GM23338 (cell line): ENCODE data around the gene SLC25A39. TPM values are rescaled to one million over a fixed set of nuclear protein-coding genes. Genes with fewer than 3 reads are reported as not detected.

Experiments used
- ATAC-seq: fragments of 200-7000 bp; cut with Tn5 transposase; 3 replicates; pipeline ENCODE4 v1.9.1; 2020
- DNase-seq: peaks from one replicate; pipeline ENCODE4 v3.0.0-alpha.2; 2015; ENCODE audit warnings: low spot score
- H2AFZ ChIP-seq: fragments of 200-600 bp; sonication (generic); 2 replicates; pipeline ENCODE4 v1.8.0; 2016; ENCODE audit warnings: antibody characterized with exemption, mild to moderate bottlenecking, moderate library complexity
- H3F3A ChIP-seq: fragments of 200-600 bp; sonication (generic); replicated peaks from 2 replicates; pipeline ENCODE4 v1.8.0; 2017; ENCODE audit warnings: antibody characterized with exemption, mixed run types, low read depth
- H3K27ac ChIP-seq: fragments of 200-600 bp; sonication (generic); 2 replicates; pipeline ENCODE4 v1.6.1; 2016; ENCODE audit warnings: low read depth
- H3K27me3 ChIP-seq: fragments of 200-600 bp; sonication (generic); 2 replicates; pipeline ENCODE4 v1.8.0; 2016; ENCODE audit warnings: mild to moderate bottlenecking, mixed run types, moderate library complexity; ENCODE audit not compliant: insufficient read depth
- H3K36me3 ChIP-seq: fragments of 200-600 bp; sonication (generic); 2 replicates; pipeline ENCODE4 v1.8.0; 2016; ENCODE audit warnings: mild to moderate bottlenecking; ENCODE audit not compliant: insufficient read depth
- H3K4me1 ChIP-seq: fragments of 200-600 bp; sonication (generic); 2 replicates; pipeline ENCODE4 v1.8.0; 2016; ENCODE audit warnings: mild to moderate bottlenecking, moderate library complexity; ENCODE audit not compliant: insufficient read depth
- H3K4me2 ChIP-seq: fragments of 200-600 bp; sonication (generic); 2 replicates; pipeline ENCODE4 v1.7.1; 2017; ENCODE audit warnings: mixed run types
- H3K4me3 ChIP-seq: fragments of 200-600 bp; sonication (generic); 2 replicates; pipeline ENCODE4 v1.6.1; 2016; ENCODE audit warnings: mixed run types
- H3K79me2 ChIP-seq: fragments of 200-600 bp; sonication (generic); replicated peaks from 2 replicates; pipeline ENCODE4 v1.8.0; 2017; ENCODE audit warnings: mild to moderate bottlenecking; ENCODE audit not compliant: insufficient read depth
- H3K9me2 ChIP-seq: fragments of 200-600 bp; sonication (generic); 2 replicates; pipeline ENCODE4 v1.8.0; 2017; ENCODE audit not compliant: insufficient read depth
- H4K20me1 ChIP-seq: fragments of 200-600 bp; sonication (generic); replicated peaks from 2 replicates; pipeline ENCODE4 v1.8.0; 2017; ENCODE audit warnings: mild to moderate bottlenecking; ENCODE audit not compliant: insufficient read depth
- H3K27ac Mint-ChIP-seq: 2 replicates; pipeline ENCODE4 v1.8.0; 2020; ENCODE audit warnings: inconsistent platforms, mild to moderate bottlenecking, moderate library complexity, mixed read lengths
- H3K27me3 Mint-ChIP-seq: 3 replicates; pipeline ENCODE4 v1.8.0; 2022; ENCODE audit warnings: low read depth, mild to moderate bottlenecking, moderate library complexity, mixed read lengths, inconsistent platforms; ENCODE audit not compliant: insufficient read depth, poor library complexity
- H3K36me3 Mint-ChIP-seq: 3 replicates; pipeline ENCODE4 v1.8.0; 2021; ENCODE audit warnings: low read depth, mild to moderate bottlenecking, inconsistent platforms, moderate library complexity, mixed read lengths
- H3K4me1 Mint-ChIP-seq: 3 replicates; pipeline ENCODE4 v1.8.0; 2020; ENCODE audit warnings: mild to moderate bottlenecking, inconsistent platforms, mixed read lengths
- H3K4me3 Mint-ChIP-seq: 3 replicates; pipeline ENCODE4 v1.8.0; 2021; ENCODE audit warnings: moderate library complexity, mild to moderate bottlenecking, inconsistent platforms, mixed read lengths
- H3K9me3 Mint-ChIP-seq: 3 replicates; pipeline ENCODE4 v1.8.0; 2020; ENCODE audit warnings: moderate library complexity, mild to moderate bottlenecking, inconsistent platforms, mixed read lengths
- CTCF ChIP-seq, 2 experiments: fragments of 200-600 bp in 1 of 2; sonication (generic) in 1 of 2; conservative IDR thresholded peaks; 2 replicates each; pipeline versions ENCODE4 v1.5.1 to v1.6.1; 2016 to 2017; ENCODE audit warnings: antibody characterized with exemption in 2 of 2, low read depth in 2 of 2, mild to moderate bottlenecking in 2 of 2, moderate library complexity in 1 of 2
- EZH2 ChIP-seq: fragments of 200-600 bp; sonication (generic); IDR thresholded peaks from one replicate; pipeline ENCODE4 v1.8.0; 2017; ENCODE audit warnings: antibody characterized with exemption, mild to moderate bottlenecking, low read depth; ENCODE audit not compliant: unreplicated experiment
- EZH2phosphoT487 ChIP-seq: fragments of 200-600 bp; sonication (generic); IDR thresholded peaks from one replicate; pipeline ENCODE4 v1.8.1; 2018; ENCODE audit warnings: antibody characterized with exemption; ENCODE audit not compliant: unreplicated experiment
- NANOG ChIP-seq: IDR thresholded peaks from 2 replicates; pipeline ENCODE4 v1.6.1; 2016; ENCODE audit warnings: antibody characterized with exemption, borderline replicate concordance
- POLR2AphosphoS5 ChIP-seq: IDR thresholded peaks from 2 replicates; pipeline ENCODE4 v1.6.1; 2016; ENCODE audit warnings: antibody characterized with exemption, low read depth
- STAT1 ChIP-seq: IDR thresholded peaks from one replicate; pipeline ENCODE4 v1.6.1; 2016; ENCODE audit warnings: antibody characterized with exemption; ENCODE audit not compliant: unreplicated experiment
- ZNF114 ChIP-seq: fragments of 250-450 bp; sonication (Bioruptor Pico); IDR thresholded peaks from 2 replicates; pipeline ENCODE4 v1.5.0; 2020; ENCODE audit warnings: mild to moderate bottlenecking, moderate library complexity
- ZNF331 ChIP-seq: fragments of 250-450 bp; sonication (Bioruptor Pico); IDR thresholded peaks from 2 replicates; pipeline ENCODE4 v1.5.0; 2020; ENCODE audit warnings: low read depth, mild to moderate bottlenecking, moderate library complexity
- polyA plus RNA-seq: library from polyadenylated mRNA; unstranded; fragments of >200 nt; fragmentation: Nextera tagmentation; extraction: Ambion mirVana; gene quantifications from 2 replicates; pipeline ENCODE4 v1.2.1, GENCODE V29; 2016
- total RNA-seq: library from RNA; depleted of rRNA; stranded (reverse); fragments of >200 nt; shearing (Covaris generic); gene quantifications from 2 replicates; pipeline ENCODE4 v1.2.3, GENCODE V29; 2014
- TF ChIP-seq, protein P1 (sequence below): IDR thresholded peaks from one replicate; pipeline ENCODE4 v1.6.1; 2018; ENCODE audit warnings: antibody characterized with exemption; ENCODE audit not compliant: unreplicated experiment

SLC25A39 gene
- total and polyA plus RNA-seq, 2 experiments from 2014 or later: 184 to 202 TPM

- Histone ChIP-seq H2AFZ (no peak overlapping the region), H3F3A (peaks cover 12% of the 10 kb centered on the region; the same call in 1 of the 2 replicates), H3K4me1 (peaks cover 18% of the 10 kb centered on the region; the same call in 1 of the 2 replicates), H3K79me2 (no peaks in the 10 kb centered on the region), H3K4me2 (peak overlapping the region; percentile 96), H3K36me3 (no peaks in the 10 kb centered on the region), H3K4me3 (peak overlapping the region; percentile 79), H3K27ac (no peak overlapping the region), H3K27me3 (peaks cover 11% of the 10 kb centered on the region), H4K20me1 (0 out of 2 replicates have a peak, but pooled peaks cover 3% of the 10 kb centered on the region), H3K9me2 (no peaks in the 10 kb centered on the region)
- Mint-ChIP-seq H3K4me3 (peak overlapping the region; percentile 69), H3K36me3 (no peaks in the 10 kb centered on the region), H3K4me1 (peaks cover 48% of the 10 kb centered on the region), H3K27me3 (peaks cover 33% of the 10 kb centered on the region), H3K27ac (no peak overlapping the region), H3K9me3 (no peaks in the 10 kb centered on the region; the same call in 2 of the 3 replicates)
- peak; percentile 5; the same call in 2 of the 3 replicates for ATAC-seq
- no peak for TF ChIP-seq ZNF114 (CRISPR knock-in tag)
- TF ChIP-seq EZH2: no peak
- peak in 1 of 2 experiments; percentile 45; a peak in 2 of 4 replicates for TF ChIP-seq CTCF (conservative IDR thresholded peaks at IDR 0.05; ENCODE audit: low read depth in 2 of 2)
- TF ChIP-seq EZH2phosphoT487: no peak
- DNase-seq: no peak
Observed at GRCh38 chr17:44309472-44309871, 15.2 kb downstream of the SLC25A39 start.

DNA sequence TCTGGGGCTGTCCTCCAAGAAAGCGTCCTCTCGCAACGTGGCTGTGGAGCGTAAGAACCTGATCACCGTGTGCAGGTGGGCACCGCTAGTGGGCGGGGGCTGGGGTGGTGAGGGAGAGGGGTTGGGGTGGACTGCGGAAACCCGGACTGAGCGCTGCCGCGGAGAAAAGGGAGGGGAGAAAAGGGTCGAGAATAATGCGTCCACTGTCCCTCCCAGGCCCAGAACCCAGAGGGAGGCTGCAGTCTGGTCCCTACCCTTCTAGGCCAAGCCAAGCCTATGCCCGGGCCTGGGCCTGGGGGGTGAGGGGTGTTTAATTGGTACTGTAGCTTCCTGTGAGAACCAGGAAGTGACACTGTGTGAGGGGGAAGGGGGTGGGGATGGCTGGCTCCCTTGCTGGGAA is 15.8 kb downstream of the SLC25A39 start:
- no peaks in the 10 kb centered on the region for H3K79me2 ChIP-seq
- Mint-ChIP-seq H3K4me3 (peak overlapping the region; percentile 69), H3K9me3 (no peaks in the 10 kb centered on the region; the same call in 2 of the 3 replicates), H3K4me1 (peaks cover 45% of the 10 kb centered on the region), H3K27ac (no peak overlapping the region), H3K27me3 (peaks cover 28% of the 10 kb centered on the region), H3K36me3 (no peaks in the 10 kb centered on the region)
- peak overlapping the region; percentile 47; the same call in 1 of the 2 replicates for H2AFZ ChIP-seq
- DNase-seq (no peak), ATAC-seq (peak; percentile 0; the same call in 1 of the 3 replicates)
- peaks cover 5% of the 10 kb centered on the region for H3K27me3 ChIP-seq
- H4K20me1 ChIP-seq: 0 out of 2 replicates have a peak, but pooled peaks cover 3% of the 10 kb centered on the region
- H3K4me2 ChIP-seq: peak overlapping the region; percentile 96
- no peak overlapping the region for H3K27ac ChIP-seq
- H3K9me2 ChIP-seq: no peaks in the 10 kb centered on the region
- H3F3A ChIP-seq: peaks cover 12% of the 10 kb centered on the region; the same call in 1 of the 2 replicates
- TF ChIP-seq ZNF114 (CRISPR knock-in tag): no peak
- TF ChIP-seq EZH2phosphoT487: no peak
- no peaks in the 10 kb centered on the region for H3K36me3 ChIP-seq
- peaks cover 18% of the 10 kb centered on the region; the same call in 1 of the 2 replicates for H3K4me1 ChIP-seq
- peak overlapping the region; percentile 79 for H3K4me3 ChIP-seq

- Mint-ChIP-seq H3K4me1 (peaks cover 45% of the 10 kb centered on the region), H3K36me3 (no peaks in the 10 kb centered on the region), H3K4me3 (peak within 1 kb of the TSS; percentile 71), H3K27me3 (peaks cover 23% of the 10 kb centered on the region), H3K27ac (peak within 1 kb of the TSS; percentile 88), H3K9me3 (no peaks in the 10 kb centered on the region; the same call in 2 of the 3 replicates)
- peak within 1 kb of the TSS; percentile 96 for H3K4me2 ChIP-seq
- H3K4me1 ChIP-seq: peaks cover 18% of the 10 kb centered on the region; the same call in 1 of the 2 replicates
- H4K20me1 ChIP-seq: 0 out of 2 replicates have a peak, but pooled peaks cover 3% of the 10 kb centered on the region
- DNase-seq (peak; percentile 94), ATAC-seq (peak; percentile 89)
- peak within 1 kb of the TSS; percentile 92; the same call in 1 of the 2 replicates for H3K27ac ChIP-seq
- H3K36me3 ChIP-seq: no peaks in the 10 kb centered on the region
- H3K9me2 ChIP-seq: no peaks in the 10 kb centered on the region
- H3F3A ChIP-seq: peaks cover 12% of the 10 kb centered on the region; the same call in 1 of the 2 replicates
- H2AFZ ChIP-seq: peak within 1 kb of the TSS; percentile 95
- H3K79me2 ChIP-seq: no peaks in the 10 kb centered on the region
- H3K27me3 ChIP-seq: 0 out of 2 replicates have a peak, but pooled peaks cover 4% of the 10 kb centered on the region
- peak within 1 kb of the TSS; percentile 79 for H3K4me3 ChIP-seq
- TF ChIP-seq CTCF (conservative IDR thresholded peaks at IDR 0.05; ENCODE audit: low read depth in 2 of 2) (no peak), ZNF331 (CRISPR knock-in tag) (no peak), POLR2AphosphoS5 (peak; percentile 59), EZH2phosphoT487 (no peak), ZNF114 (CRISPR knock-in tag) (no peak), NANOG (no peak), STAT1 (no peak)
- TF ChIP-seq, protein P1, sequence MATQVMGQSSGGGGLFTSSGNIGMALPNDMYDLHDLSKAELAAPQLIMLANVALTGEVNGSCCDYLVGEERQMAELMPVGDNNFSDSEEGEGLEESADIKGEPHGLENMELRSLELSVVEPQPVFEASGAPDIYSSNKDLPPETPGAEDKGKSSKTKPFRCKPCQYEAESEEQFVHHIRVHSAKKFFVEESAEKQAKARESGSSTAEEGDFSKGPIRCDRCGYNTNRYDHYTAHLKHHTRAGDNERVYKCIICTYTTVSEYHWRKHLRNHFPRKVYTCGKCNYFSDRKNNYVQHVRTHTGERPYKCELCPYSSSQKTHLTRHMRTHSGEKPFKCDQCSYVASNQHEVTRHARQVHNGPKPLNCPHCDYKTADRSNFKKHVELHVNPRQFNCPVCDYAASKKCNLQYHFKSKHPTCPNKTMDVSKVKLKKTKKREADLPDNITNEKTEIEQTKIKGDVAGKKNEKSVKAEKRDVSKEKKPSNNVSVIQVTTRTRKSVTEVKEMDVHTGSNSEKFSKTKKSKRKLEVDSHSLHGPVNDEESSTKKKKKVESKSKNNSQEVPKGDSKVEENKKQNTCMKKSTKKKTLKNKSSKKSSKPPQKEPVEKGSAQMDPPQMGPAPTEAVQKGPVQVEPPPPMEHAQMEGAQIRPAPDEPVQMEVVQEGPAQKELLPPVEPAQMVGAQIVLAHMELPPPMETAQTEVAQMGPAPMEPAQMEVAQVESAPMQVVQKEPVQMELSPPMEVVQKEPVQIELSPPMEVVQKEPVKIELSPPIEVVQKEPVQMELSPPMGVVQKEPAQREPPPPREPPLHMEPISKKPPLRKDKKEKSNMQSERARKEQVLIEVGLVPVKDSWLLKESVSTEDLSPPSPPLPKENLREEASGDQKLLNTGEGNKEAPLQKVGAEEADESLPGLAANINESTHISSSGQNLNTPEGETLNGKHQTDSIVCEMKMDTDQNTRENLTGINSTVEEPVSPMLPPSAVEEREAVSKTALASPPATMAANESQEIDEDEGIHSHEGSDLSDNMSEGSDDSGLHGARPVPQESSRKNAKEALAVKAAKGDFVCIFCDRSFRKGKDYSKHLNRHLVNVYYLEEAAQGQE: peak; percentile 87
Observed at GRCh38 chr17:44308320-44308818, 16.3 kb downstream of the SLC25A39 start, which contains the start of gene RUNDC3A. TSS of gene RUNDC3A (plus strand) at chr17:44308601. CDS start at chr17:44308833, 232 bp downstream.
